WTC11 (cell line): ENCODE measurements around the gene HTR4. TPM values are rescaled to one million over a fixed set of nuclear protein-coding genes. Genes with fewer than 3 reads are reported as not detected.

Experiments
- ATAC-seq: fragments of 200-7000 bp; cut with Tn5 transposase; 2 replicates; pipeline ENCODE4 v1.10.0; 2021; ENCODE audit warnings: mild to moderate bottlenecking, moderate library complexity
- CTCF ChIA-PET: fragments of 300-600 bp; sonication (Branson Sonifier 250); formaldehyde crosslinking; loops from one replicate; lab custom pipeline; 2021; ENCODE audit warnings: antibody characterized with exemption; lab: Charles Lee
- POLR2A ChIA-PET: fragments of 350-600 bp; sonication (Branson Sonifier 250); formaldehyde crosslinking; loops from one replicate; lab custom pipeline; 2021; ENCODE audit warnings: antibody characterized with exemption; lab: Charles Lee
- DNase-seq: peaks from one replicate; pipeline ENCODE4 v3.0.0; 2021; ENCODE audit warnings: low spot score
- H3K27ac Mint-ChIP-seq: 2 replicates; pipeline ENCODE4 v1.8.0; 2021; ENCODE audit warnings: mixed read lengths
- H3K27me3 Mint-ChIP-seq: 2 replicates; pipeline ENCODE4 v1.8.0; 2021; ENCODE audit warnings: low read depth, mild to moderate bottlenecking, moderate library complexity, mixed read lengths
- H3K36me3 Mint-ChIP-seq: 2 replicates; pipeline ENCODE4 v1.8.0; 2021; ENCODE audit warnings: mixed read lengths
- H3K4me1 Mint-ChIP-seq: 2 replicates; pipeline ENCODE4 v1.8.0; 2022; ENCODE audit warnings: mixed read lengths
- H3K4me3 Mint-ChIP-seq: 2 replicates; pipeline ENCODE4 v1.8.0; 2021; ENCODE audit warnings: mild to moderate bottlenecking, moderate library complexity, mixed read lengths
- H3K9me3 Mint-ChIP-seq: 2 replicates; pipeline ENCODE4 v1.8.0; 2021; ENCODE audit warnings: mixed read lengths
- AR ChIP-seq: fragments of 250-450 bp; sonication (Bioruptor Pico); IDR thresholded peaks from 2 replicates; pipeline ENCODE4 v1.9.0; 2021; ENCODE audit warnings: mild to moderate bottlenecking
- EMX1 ChIP-seq: fragments of 250-450 bp; sonication (Bioruptor Pico); IDR thresholded peaks from 2 replicates; pipeline ENCODE4 v1.8.0; 2021; ENCODE audit warnings: mild to moderate bottlenecking
- ETV6 ChIP-seq: sonication (generic); formaldehyde crosslinking; IDR thresholded peaks from 2 replicates; pipeline ENCODE4 v1.8.1; 2022; ENCODE audit warnings: mild to moderate bottlenecking, missing genetic modification reagents
- GTF2I ChIP-seq: fragments of 250-450 bp; sonication (Bioruptor Pico); conservative IDR thresholded peaks from 2 replicates; pipeline ENCODE4 v1.4.0; 2021; ENCODE audit warnings: mild to moderate bottlenecking
- NFE2L1 ChIP-seq: sonication (generic); formaldehyde crosslinking; IDR thresholded peaks from 2 replicates; pipeline ENCODE4 v1.8.1; 2023; ENCODE audit warnings: missing genetic modification reagents
- RELA ChIP-seq: sonication (generic); formaldehyde crosslinking; IDR thresholded peaks from 2 replicates; pipeline ENCODE4 v1.8.1; 2022; ENCODE audit warnings: missing genetic modification reagents, mild to moderate bottlenecking, borderline replicate concordance
- ZNF396 ChIP-seq: fragments of 250-450 bp; sonication (Bioruptor Pico); IDR thresholded peaks from 2 replicates; pipeline ENCODE4 v1.8.0; 2021; ENCODE audit warnings: mild to moderate bottlenecking, moderate library complexity, borderline replicate concordance
- ZNF423 ChIP-seq: fragments of 250-450 bp; sonication (Bioruptor Pico); IDR thresholded peaks from 2 replicates; pipeline ENCODE4 v2.1.2; 2022; ENCODE audit warnings: mild to moderate bottlenecking, moderate library complexity
- total RNA-seq: library from RNA; stranded (reverse); gene quantifications from 3 replicates; pipeline ENCODE4 v1.2.3, GENCODE V29; 2021
- TF ChIP-seq, protein P1 (sequence below): sonication (generic); formaldehyde crosslinking; IDR thresholded peaks from 2 replicates; pipeline ENCODE4 v1.8.0; 2023; ENCODE audit warnings: missing genetic modification reagents, mild to moderate bottlenecking, borderline replicate concordance
- TF ChIP-seq, protein P2 (sequence below): fragments of 250-450 bp; sonication (Bioruptor Pico); conservative IDR thresholded peaks from 2 replicates; pipeline ENCODE4 v1.9.0; 2021; ENCODE audit warnings: mild to moderate bottlenecking
- TF ChIP-seq, protein P3 (sequence below): sonication (generic); formaldehyde crosslinking; IDR thresholded peaks from 2 replicates; pipeline ENCODE4 v1.8.1; 2023; ENCODE audit warnings: mild to moderate bottlenecking, missing genetic modification reagents
- TF ChIP-seq, protein P4 (sequence below): sonication (generic); formaldehyde crosslinking; IDR thresholded peaks from 2 replicates; pipeline ENCODE4 v1.8.1; 2022; ENCODE audit warnings: missing genetic modification reagents, borderline replicate concordance
- TF ChIP-seq, protein P5 (sequence below): fragments of 250-450 bp; sonication (Bioruptor Pico); IDR thresholded peaks from 2 replicates; pipeline ENCODE4 v1.9.0; 2021; ENCODE audit warnings: mild to moderate bottlenecking, borderline replicate concordance
- TF ChIP-seq, protein P6 (sequence below): sonication (generic); formaldehyde crosslinking; IDR thresholded peaks from 2 replicates; pipeline ENCODE4 v1.8.0; 2022; ENCODE audit warnings: mild to moderate bottlenecking, missing genetic modification reagents

Gene HTR4
- total RNA-seq, 1 experiment from 2014 or later = not detected

DNA sequence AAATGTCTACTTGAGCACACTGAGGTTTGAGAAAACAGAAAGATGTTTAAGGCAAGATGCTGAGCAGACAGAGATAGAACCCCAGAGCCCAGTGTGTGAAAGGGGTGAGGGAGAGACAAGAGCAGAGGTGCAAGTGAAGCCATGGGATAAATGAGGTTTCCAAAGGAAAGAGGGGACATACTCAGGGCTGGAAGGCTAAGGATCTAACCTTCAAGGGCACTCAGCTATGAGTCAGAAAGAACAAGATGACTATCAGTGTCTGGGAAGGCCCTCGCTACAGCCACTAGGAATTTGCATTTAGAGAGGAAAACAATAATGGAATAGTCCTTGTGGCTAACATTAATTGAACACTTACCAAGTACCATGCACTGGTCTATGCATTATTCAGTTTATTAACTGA is 113.7 kb downstream of the HTR4 start (continued):
- TF ChIP-seq, protein P1, sequence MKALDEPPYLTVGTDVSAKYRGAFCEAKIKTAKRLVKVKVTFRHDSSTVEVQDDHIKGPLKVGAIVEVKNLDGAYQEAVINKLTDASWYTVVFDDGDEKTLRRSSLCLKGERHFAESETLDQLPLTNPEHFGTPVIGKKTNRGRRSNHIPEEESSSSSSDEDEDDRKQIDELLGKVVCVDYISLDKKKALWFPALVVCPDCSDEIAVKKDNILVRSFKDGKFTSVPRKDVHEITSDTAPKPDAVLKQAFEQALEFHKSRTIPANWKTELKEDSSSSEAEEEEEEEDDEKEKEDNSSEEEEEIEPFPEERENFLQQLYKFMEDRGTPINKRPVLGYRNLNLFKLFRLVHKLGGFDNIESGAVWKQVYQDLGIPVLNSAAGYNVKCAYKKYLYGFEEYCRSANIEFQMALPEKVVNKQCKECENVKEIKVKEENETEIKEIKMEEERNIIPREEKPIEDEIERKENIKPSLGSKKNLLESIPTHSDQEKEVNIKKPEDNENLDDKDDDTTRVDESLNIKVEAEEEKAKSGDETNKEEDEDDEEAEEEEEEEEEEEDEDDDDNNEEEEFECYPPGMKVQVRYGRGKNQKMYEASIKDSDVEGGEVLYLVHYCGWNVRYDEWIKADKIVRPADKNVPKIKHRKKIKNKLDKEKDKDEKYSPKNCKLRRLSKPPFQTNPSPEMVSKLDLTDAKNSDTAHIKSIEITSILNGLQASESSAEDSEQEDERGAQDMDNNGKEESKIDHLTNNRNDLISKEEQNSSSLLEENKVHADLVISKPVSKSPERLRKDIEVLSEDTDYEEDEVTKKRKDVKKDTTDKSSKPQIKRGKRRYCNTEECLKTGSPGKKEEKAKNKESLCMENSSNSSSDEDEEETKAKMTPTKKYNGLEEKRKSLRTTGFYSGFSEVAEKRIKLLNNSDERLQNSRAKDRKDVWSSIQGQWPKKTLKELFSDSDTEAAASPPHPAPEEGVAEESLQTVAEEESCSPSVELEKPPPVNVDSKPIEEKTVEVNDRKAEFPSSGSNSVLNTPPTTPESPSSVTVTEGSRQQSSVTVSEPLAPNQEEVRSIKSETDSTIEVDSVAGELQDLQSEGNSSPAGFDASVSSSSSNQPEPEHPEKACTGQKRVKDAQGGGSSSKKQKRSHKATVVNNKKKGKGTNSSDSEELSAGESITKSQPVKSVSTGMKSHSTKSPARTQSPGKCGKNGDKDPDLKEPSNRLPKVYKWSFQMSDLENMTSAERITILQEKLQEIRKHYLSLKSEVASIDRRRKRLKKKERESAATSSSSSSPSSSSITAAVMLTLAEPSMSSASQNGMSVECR (CRISPR knock-in tag) = no peak
- TF ChIP-seq NFE2L1 = no peak
- TF ChIP-seq, protein P2, sequence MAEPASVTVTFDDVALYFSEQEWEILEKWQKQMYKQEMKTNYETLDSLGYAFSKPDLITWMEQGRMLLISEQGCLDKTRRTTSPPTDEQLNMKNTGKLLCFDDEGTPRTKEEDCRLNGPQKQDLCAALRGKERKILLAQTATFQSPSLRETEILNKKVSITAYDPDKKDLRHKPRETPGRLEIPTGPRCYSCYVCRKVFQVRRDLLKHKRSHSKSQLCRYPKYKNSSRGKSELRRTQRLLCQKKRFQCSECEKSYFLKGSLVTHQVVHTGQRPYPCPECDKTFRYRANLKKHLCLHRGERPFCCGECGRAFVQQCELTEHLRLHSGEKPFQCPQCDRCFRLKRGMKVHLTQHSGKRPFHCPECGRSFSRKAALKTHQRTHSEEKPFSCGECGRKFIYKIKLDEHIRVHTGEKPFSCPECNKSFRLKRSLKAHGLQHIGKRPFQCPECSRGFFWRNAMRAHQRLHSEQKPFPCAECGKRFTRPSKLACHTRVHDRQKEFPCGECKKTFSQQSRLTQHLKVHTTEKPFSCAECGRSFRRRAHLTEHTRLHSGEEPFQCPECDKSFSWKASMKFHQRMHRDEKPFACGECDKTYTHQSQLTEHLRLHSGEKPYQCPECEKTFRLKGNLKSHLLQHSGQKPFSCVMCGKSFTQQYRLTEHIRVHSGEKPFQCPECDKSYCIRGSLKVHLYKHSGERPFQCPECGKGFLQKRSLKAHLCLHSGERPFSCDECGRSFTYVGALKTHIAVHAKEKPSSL (CRISPR knock-in tag) = no peak
- TF ChIP-seq, protein P3, sequence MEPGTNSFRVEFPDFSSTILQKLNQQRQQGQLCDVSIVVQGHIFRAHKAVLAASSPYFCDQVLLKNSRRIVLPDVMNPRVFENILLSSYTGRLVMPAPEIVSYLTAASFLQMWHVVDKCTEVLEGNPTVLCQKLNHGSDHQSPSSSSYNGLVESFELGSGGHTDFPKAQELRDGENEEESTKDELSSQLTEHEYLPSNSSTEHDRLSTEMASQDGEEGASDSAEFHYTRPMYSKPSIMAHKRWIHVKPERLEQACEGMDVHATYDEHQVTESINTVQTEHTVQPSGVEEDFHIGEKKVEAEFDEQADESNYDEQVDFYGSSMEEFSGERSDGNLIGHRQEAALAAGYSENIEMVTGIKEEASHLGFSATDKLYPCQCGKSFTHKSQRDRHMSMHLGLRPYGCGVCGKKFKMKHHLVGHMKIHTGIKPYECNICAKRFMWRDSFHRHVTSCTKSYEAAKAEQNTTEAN (CRISPR knock-in tag) = no peak

GRCh38 chr5:148539851-148540250 is 114.5 kb downstream of the HTR4 start:
- peaks cover 7% of the 10 kb centered on the region for H3K27me3 Mint-ChIP-seq
- TF ChIP-seq ZNF423 (CRISPR knock-in tag) (no peak), GTF2I (CRISPR knock-in tag) (0 out of 2 replicates have a peak, but pooled peaks have one; percentile 41)
- TF ChIP-seq, protein P4, sequence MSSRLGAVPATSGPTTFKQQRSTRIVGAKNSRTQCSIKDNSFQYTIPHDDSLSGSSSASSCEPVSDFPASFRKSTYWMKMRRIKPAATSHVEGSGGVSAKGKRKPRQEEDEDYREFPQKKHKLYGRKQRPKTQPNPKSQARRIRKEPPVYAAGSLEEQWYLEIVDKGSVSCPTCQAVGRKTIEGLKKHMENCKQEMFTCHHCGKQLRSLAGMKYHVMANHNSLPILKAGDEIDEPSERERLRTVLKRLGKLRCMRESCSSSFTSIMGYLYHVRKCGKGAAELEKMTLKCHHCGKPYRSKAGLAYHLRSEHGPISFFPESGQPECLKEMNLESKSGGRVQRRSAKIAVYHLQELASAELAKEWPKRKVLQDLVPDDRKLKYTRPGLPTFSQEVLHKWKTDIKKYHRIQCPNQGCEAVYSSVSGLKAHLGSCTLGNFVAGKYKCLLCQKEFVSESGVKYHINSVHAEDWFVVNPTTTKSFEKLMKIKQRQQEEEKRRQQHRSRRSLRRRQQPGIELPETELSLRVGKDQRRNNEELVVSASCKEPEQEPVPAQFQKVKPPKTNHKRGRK (CRISPR knock-in tag) = no peak
- TF ChIP-seq, all 79 proteins: peak for 1
- Mint-ChIP-seq H3K4me3 (no peak overlapping the region), H3K4me1 (no peaks in the 10 kb centered on the region), H3K9me3 (peaks cover 10% of the 10 kb centered on the region), H3K36me3 (no peaks in the 10 kb centered on the region), H3K27ac (no peak overlapping the region)
- POLR2A ChIA-PET = no interaction called here
- DNase-seq (no peak), ATAC-seq (no peak)
- CTCF ChIA-PET = no interaction called here

DNA sequence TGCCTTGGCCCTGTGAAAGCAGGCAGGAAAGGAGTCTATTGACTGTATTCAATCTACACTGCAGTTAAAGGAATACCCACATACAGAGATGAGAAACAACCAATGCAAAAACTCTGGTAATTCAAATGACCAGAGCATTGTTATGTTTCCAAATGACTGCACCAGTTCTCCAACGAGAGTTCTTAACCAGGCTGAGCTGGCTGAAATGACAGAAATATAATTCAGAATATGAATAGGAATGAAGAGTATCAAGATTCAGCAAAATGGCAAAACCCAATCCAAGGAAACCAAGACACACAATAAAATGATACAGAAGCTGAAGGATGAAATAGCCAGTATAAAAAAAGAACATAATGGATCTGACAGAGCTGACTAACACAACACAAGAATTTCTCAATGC is 119.1 kb downstream of the HTR4 start:
- H3K4me1 Mint-ChIP-seq = no peaks in the 10 kb centered on the region
- ChIA-PET CTCF (no interaction called here), POLR2A (no interaction called here)
- ATAC-seq = no peak
- no peak overlapping the region for H3K4me3 Mint-ChIP-seq
- H3K27me3 Mint-ChIP-seq = peaks cover 9% of the 10 kb centered on the region
- DNase-seq = no peak
- H3K27ac Mint-ChIP-seq = no peak overlapping the region
- peaks cover 42% of the 10 kb centered on the region for H3K9me3 Mint-ChIP-seq
- H3K36me3 Mint-ChIP-seq = peaks cover 12% of the 10 kb centered on the region
- TF ChIP-seq AR (CRISPR knock-in tag) (no peak), EMX1 (no peak), ZNF396 (CRISPR knock-in tag) (no peak), ETV6 (no peak), RELA (CRISPR knock-in tag) (no peak)
- TF ChIP-seq, protein P5, sequence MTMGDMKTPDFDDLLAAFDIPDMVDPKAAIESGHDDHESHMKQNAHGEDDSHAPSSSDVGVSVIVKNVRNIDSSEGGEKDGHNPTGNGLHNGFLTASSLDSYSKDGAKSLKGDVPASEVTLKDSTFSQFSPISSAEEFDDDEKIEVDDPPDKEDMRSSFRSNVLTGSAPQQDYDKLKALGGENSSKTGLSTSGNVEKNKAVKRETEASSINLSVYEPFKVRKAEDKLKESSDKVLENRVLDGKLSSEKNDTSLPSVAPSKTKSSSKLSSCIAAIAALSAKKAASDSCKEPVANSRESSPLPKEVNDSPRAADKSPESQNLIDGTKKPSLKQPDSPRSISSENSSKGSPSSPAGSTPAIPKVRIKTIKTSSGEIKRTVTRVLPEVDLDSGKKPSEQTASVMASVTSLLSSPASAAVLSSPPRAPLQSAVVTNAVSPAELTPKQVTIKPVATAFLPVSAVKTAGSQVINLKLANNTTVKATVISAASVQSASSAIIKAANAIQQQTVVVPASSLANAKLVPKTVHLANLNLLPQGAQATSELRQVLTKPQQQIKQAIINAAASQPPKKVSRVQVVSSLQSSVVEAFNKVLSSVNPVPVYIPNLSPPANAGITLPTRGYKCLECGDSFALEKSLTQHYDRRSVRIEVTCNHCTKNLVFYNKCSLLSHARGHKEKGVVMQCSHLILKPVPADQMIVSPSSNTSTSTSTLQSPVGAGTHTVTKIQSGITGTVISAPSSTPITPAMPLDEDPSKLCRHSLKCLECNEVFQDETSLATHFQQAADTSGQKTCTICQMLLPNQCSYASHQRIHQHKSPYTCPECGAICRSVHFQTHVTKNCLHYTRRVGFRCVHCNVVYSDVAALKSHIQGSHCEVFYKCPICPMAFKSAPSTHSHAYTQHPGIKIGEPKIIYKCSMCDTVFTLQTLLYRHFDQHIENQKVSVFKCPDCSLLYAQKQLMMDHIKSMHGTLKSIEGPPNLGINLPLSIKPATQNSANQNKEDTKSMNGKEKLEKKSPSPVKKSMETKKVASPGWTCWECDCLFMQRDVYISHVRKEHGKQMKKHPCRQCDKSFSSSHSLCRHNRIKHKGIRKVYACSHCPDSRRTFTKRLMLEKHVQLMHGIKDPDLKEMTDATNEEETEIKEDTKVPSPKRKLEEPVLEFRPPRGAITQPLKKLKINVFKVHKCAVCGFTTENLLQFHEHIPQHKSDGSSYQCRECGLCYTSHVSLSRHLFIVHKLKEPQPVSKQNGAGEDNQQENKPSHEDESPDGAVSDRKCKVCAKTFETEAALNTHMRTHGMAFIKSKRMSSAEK (CRISPR knock-in tag) = no peak
- TF ChIP-seq, protein P6, sequence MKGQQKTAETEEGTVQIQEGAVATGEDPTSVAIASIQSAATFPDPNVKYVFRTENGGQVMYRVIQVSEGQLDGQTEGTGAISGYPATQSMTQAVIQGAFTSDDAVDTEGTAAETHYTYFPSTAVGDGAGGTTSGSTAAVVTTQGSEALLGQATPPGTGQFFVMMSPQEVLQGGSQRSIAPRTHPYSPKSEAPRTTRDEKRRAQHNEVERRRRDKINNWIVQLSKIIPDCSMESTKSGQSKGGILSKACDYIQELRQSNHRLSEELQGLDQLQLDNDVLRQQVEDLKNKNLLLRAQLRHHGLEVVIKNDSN = no peak
